BE2C (cell line): ENCODE measurements around the gene CCR4. TPM values are rescaled to one million over a fixed set of nuclear protein-coding genes. Genes with fewer than 3 reads are reported as not detected.
A peak's percentile ranks its signal among the peaks of the same experiment; 100 is the strongest.
"Not testable (repeated sequence)": the region's sequence is repeated elsewhere in the genome, so short reads cannot be mapped to it uniquely, and the experiment has no call there.

ENCODE experiments used
- DNase-seq: peaks from one replicate; pipeline ENCODE4 v3.0.0-alpha.2; 2020
- H3K27me3 ChIP-seq: fragments of 250-450 bp; sonication (Bioruptor Pico); 2 replicates; pipeline ENCODE4 v1.5.1; 2020; ENCODE audit warnings: mild to moderate bottlenecking
- H3K36me3 ChIP-seq: fragments of 250-450 bp; sonication (Bioruptor Pico); 2 replicates; pipeline ENCODE4 v1.5.1; 2020; ENCODE audit warnings: mild to moderate bottlenecking
- H3K4me1 ChIP-seq: fragments of 250-450 bp; sonication (Bioruptor Pico); 2 replicates; pipeline ENCODE4 v1.5.1; 2020
- H3K4me3 ChIP-seq: 2 replicates; pipeline ENCODE4 v1.5.1; 2011; ENCODE audit warnings: low read depth, low read length
- H3K9me3 ChIP-seq: fragments of 250-450 bp; sonication (Bioruptor Pico); 2 replicates; pipeline ENCODE4 v1.5.1; 2020
- CTCF ChIP-seq: IDR thresholded peaks from 2 replicates; pipeline ENCODE4 v1.5.1; 2012; ENCODE audit warnings: mild to moderate bottlenecking, low read depth, low read length
- polyA plus RNA-seq: library from polyadenylated mRNA; unstranded; fragments of >200 nt; gene quantifications from one replicate; pipeline ENCODE4 v1.2.1, GENCODE V29; 2012; ENCODE audit warnings: low read depth, missing spikeins; ENCODE audit not compliant: insufficient read length, insufficient read depth

Gene CCR4
- polyA plus RNA-seq, result not detected

- no peak for TF ChIP-seq CTCF
- H3K4me1 ChIP-seq, result no peaks in the 10 kb centered on the region
Observed at GRCh38 chr3:32951410-32951811, at the start of gene CCR4. CCR4 (plus strand) TSS chr3:32951644; CDS start chr3:32953423, 1,779 bp downstream.

GRCh38 chr3:32902887-32903371, 48.5 kb upstream of the CCR4 start:
- TF ChIP-seq CTCF, result peak; percentile 20
- H3K4me1 ChIP-seq, H3K27me3 ChIP-seq, H3K36me3 ChIP-seq, H3K9me3 ChIP-seq: not testable (repeated sequence)
- DNase-seq, result peak; percentile 69
- H3K4me3 ChIP-seq, result peak overlapping the region; percentile 43

More at GRCh38 chr3:32951410-32951811, at the start of gene CCR4:
- H3K27me3 ChIP-seq, result no peaks in the 10 kb centered on the region
- no peak within 1 kb of the TSS for H3K4me3 ChIP-seq
- no peaks in the 10 kb centered on the region for H3K9me3 ChIP-seq
- no peak for DNase-seq
- no peaks in the 10 kb centered on the region for H3K36me3 ChIP-seq

GRCh38 chr3:32903953-32904352, 47.5 kb upstream of the CCR4 start:
- Histone ChIP-seq H3K4me3 (no peak overlapping the region), H3K9me3 (no peaks in the 10 kb centered on the region), H3K4me1 (no peaks in the 10 kb centered on the region), H3K36me3 (no peaks in the 10 kb centered on the region), H3K27me3 (no peaks in the 10 kb centered on the region)
- no peak for TF ChIP-seq CTCF
- DNase-seq, result no peak

GRCh38 chr3:32909999-32910398, 41.4 kb upstream of the CCR4 start:
- H3K27me3 ChIP-seq, result no peaks in the 10 kb centered on the region
- H3K9me3 ChIP-seq, result no peaks in the 10 kb centered on the region
- DNase-seq, result no peak
- H3K4me3 ChIP-seq, result no peak overlapping the region
- no peaks in the 10 kb centered on the region for H3K36me3 ChIP-seq
- no peak for TF ChIP-seq CTCF
- H3K4me1 ChIP-seq, result no peaks in the 10 kb centered on the region

GRCh38 chr3:32910954-32911353, 40.5 kb upstream of the CCR4 start:
- no peak for TF ChIP-seq CTCF
- H3K27me3 ChIP-seq, result no peaks in the 10 kb centered on the region
- H3K9me3 ChIP-seq, result no peaks in the 10 kb centered on the region
- no peaks in the 10 kb centered on the region for H3K4me1 ChIP-seq
- H3K36me3 ChIP-seq, result no peaks in the 10 kb centered on the region
- H3K4me3 ChIP-seq, result no peak overlapping the region
- DNase-seq, result no peak

- no peaks in the 10 kb centered on the region for H3K9me3 ChIP-seq
- H3K4me1 ChIP-seq, result no peaks in the 10 kb centered on the region
- no peaks in the 10 kb centered on the region for H3K36me3 ChIP-seq
- DNase-seq, result no peak
- no peak overlapping the region for H3K4me3 ChIP-seq
- no peak for TF ChIP-seq CTCF
- no peaks in the 10 kb centered on the region for H3K27me3 ChIP-seq
Observed at GRCh38 chr3:32912046-32912445, 39.4 kb upstream of the CCR4 start.
